Esophagus muscularis mucosa (tissue), 4 donors: ENCODE results near the gene ANP32E. TPM values are rescaled to one million over a fixed set of nuclear protein-coding genes. Genes with fewer than 3 reads are reported as not detected.
A peak's percentile ranks its signal among the peaks of the same experiment; 100 is the strongest.
"Not testable (repeated sequence)": the region's sequence is repeated elsewhere in the genome, so short reads cannot be mapped to it uniquely, and the experiment has no call there.

Source experiments
- DNase-seq: peaks from one replicate; pipeline ENCODE4 v3.0.0-alpha.2; 2017; ENCODE audit errors: extremely low spot score
- H3K27ac ChIP-seq, 4 donors: fragments of 200-600 bp; sonication (generic); replicated peaks in 1 of 4; 1 replicate in 3 of 4; 2 replicates in 1 of 4; pipeline ENCODE4 v1.5.1; 2016 to 2019; ENCODE audit warnings: mild to moderate bottlenecking in 1 of 4
- H3K27me3 ChIP-seq, 4 donors: fragments of 200-600 bp; sonication (generic); one replicate each; pipeline versions ENCODE4 v1.5.1 to v1.6.0; 2016 to 2019
- H3K36me3 ChIP-seq, 4 donors: fragments of 200-600 bp; sonication (generic); one replicate each; pipeline ENCODE4 v1.5.1; 2016 to 2019
- H3K4me1 ChIP-seq, 4 donors: fragments of 200-600 bp; sonication (generic); one replicate each; pipeline ENCODE4 v1.5.1; 2016 to 2019
- H3K4me3 ChIP-seq, 4 donors: fragments of 200-600 bp; sonication (generic); 1 replicate in 2 of 4; 2 replicates in 2 of 4; pipeline ENCODE4 v1.5.1; 2016 to 2019; ENCODE audit warnings: mild to moderate bottlenecking in 4 of 4, moderate library complexity in 1 of 4
- H3K9me3 ChIP-seq, 4 donors: fragments of 200-600 bp; sonication (generic); 1 replicate in 3 of 4; 2 replicates in 1 of 4; pipeline ENCODE4 v1.5.1; 2016 to 2019
- CTCF ChIP-seq, 3 experiments: fragments of 200-600 bp in 2 of 3; fragments of 450-650 bp in 1 of 3; sonication (generic) in 2 of 3; IDR thresholded peaks; one replicate each; pipeline ENCODE4 v1.5.1; 2017 to 2019; ENCODE audit warnings: antibody characterized with exemption in 3 of 3, mild to moderate bottlenecking in 2 of 3, moderate library complexity in 1 of 3
- EP300 ChIP-seq: sonication (generic); formaldehyde crosslinking; IDR thresholded peaks from one replicate; pipeline ENCODE4 v1.6.1; 2017; ENCODE audit warnings: antibody characterized with exemption
- POLR2A ChIP-seq: fragments of 450-650 bp; IDR thresholded peaks from one replicate; pipeline ENCODE4 v1.6.1; 2017; ENCODE audit warnings: antibody characterized with exemption, moderate library complexity, mild to moderate bottlenecking, low read depth
- POLR2AphosphoS5 ChIP-seq, 2 donors: sonication (generic); formaldehyde crosslinking; IDR thresholded peaks; one replicate each; pipeline ENCODE4 v1.6.1; 2017; ENCODE audit warnings: antibody characterized with exemption in 2 of 2
- WGBS: methylation state at CpG from one replicate; pipeline ENCODE4 v1.1.5; 2018; 5-methylcytosine and 5-hydroxymethylcytosine counted together
- intact Hi-C: fragments of 100-400 bp; cut with DNase I; formaldehyde crosslinking; loops from one replicate; pipeline ENCODE4 v1.15.1; 2023
- total RNA-seq, 4 donors: library from RNA; depleted of rRNA; stranded (reverse); fragments of >200 nt; gene quantifications; one replicate each; pipeline versions ENCODE4 v1.1.0 to v1.2.1, GENCODE V29; 2016

ANP32E gene
- total RNA-seq, 4 donors from 2014 or later, result 15.6 to 20.3 (median 18.6) TPM

GRCh38 chr1:150187560-150187931, 48.4 kb downstream of the ANP32E start:
- TF ChIP-seq CTCF (IDR thresholded peaks at IDR 0.05) (no peak), POLR2A (no peak), POLR2AphosphoS5 (IDR thresholded peaks at IDR 0.05) (no peak), EP300 (no peak)
- H3K9me3 ChIP-seq, result no peaks in the 10 kb centered on the region
- no peaks in the 10 kb centered on the region for H3K36me3 ChIP-seq
- no peak for DNase-seq
- H3K27me3 ChIP-seq, result no peaks in the 10 kb centered on the region
- peaks cover 4 to 11% (median 7%) of the 10 kb centered on the region in 4 donors for H3K4me1 ChIP-seq
- no peak overlapping the region for H3K4me3 ChIP-seq
- no peak overlapping the region for H3K27ac ChIP-seq
- 12% methylated on average over 3 of the region's 3 CpGs for WGBS
- intact Hi-C loops, result loop anchor here (5.0 kb wide), 1 partner anchor 225 kb away; no protein-coding TSS in a partner anchor

- no peaks in the 10 kb centered on the region for H3K36me3 ChIP-seq
- TF ChIP-seq POLR2A (no peak), POLR2AphosphoS5 (IDR thresholded peaks at IDR 0.05) (peak in 1 of 2 donors; percentile 14), CTCF (IDR thresholded peaks at IDR 0.05) (peak; percentile 47 to 54 (median 48))
- peaks cover 4 to 11% (median 7%) of the 10 kb centered on the region in 4 donors for H3K4me1 ChIP-seq
- peak overlapping the region; percentile 2 to 29 (median 23) for H3K27ac ChIP-seq
- intact Hi-C loops, result loop anchor here (5.0 kb wide), 1 partner anchor 225 kb away; no protein-coding TSS in a partner anchor
- H3K4me3 ChIP-seq, result peak overlapping the region in 3 of 4 donors; percentile 2 to 32 (median 17)
- DNase-seq, result no peak
- WGBS, result 27% methylated on average over 10 of the region's 10 CpGs
- H3K9me3 ChIP-seq, result no peaks in the 10 kb centered on the region
- no peaks in the 10 kb centered on the region for H3K27me3 ChIP-seq
These were observed 48.9 kb downstream of the ANP32E start for GRCh38 chr1:150186789-150187559.

GRCh38 chr1:150186438-150186788, 49.5 kb downstream of the ANP32E start:
- DNase-seq, H3K9me3 ChIP-seq, H3K4me3 ChIP-seq, H3K27me3 ChIP-seq, H3K36me3 ChIP-seq: not testable (repeated sequence)
- peaks cover 4 to 11% (median 7%) of the 10 kb centered on the region in 4 donors for H3K4me1 ChIP-seq
- intact Hi-C loops, result loop anchor here (5.0 kb wide), 1 partner anchor 224 kb away; no protein-coding TSS in a partner anchor
- 80% methylated on average over 7 of the region's 7 CpGs for WGBS
- H3K27ac ChIP-seq, result peak overlapping the region; percentile 2 to 55 (median 23)

- intact Hi-C loops, result loop anchor here (5.0 kb wide), 1 partner anchor 223 kb away; no protein-coding TSS in a partner anchor
These were observed 50.4 kb downstream of the ANP32E start for GRCh38 chr1:150185481-150185880.

More at GRCh38 chr1:150185481-150185880, 50.4 kb downstream of the ANP32E start:
- H3K36me3 ChIP-seq, result no peaks in the 10 kb centered on the region
- H3K4me1 ChIP-seq, result peaks cover 4 to 11% (median 7%) of the 10 kb centered on the region in 4 donors
- TF ChIP-seq EP300, result no peak
- no peak for TF ChIP-seq CTCF (IDR thresholded peaks at IDR 0.05)
- TF ChIP-seq POLR2A, result no peak
- TF ChIP-seq POLR2AphosphoS5 (IDR thresholded peaks at IDR 0.05), result no peak
- 91% methylated on average over 7 of the region's 7 CpGs for WGBS
- no peaks in the 10 kb centered on the region for H3K27me3 ChIP-seq
- H3K27ac ChIP-seq, result no peak overlapping the region
- H3K9me3 ChIP-seq, result no peaks in the 10 kb centered on the region
- no peak overlapping the region for H3K4me3 ChIP-seq
- DNase-seq, result no peak
